Vagina (tissue), 2 donors: ENCODE data around the gene CST11. TPM values are rescaled to one million over a fixed set of nuclear protein-coding genes. Genes with fewer than 3 reads are reported as not detected.

Experiments used
- DNase-seq, 2 donors: peaks; one replicate each; pipeline ENCODE4 v3.0.0-alpha.2; 2017; ENCODE audit errors: extremely low spot score in 2 of 2
- H3K27ac ChIP-seq: fragments of 200-600 bp; sonication (generic); one replicate; pipeline ENCODE4 v1.5.1; 2019
- H3K27me3 ChIP-seq: fragments of 200-600 bp; sonication (generic); one replicate; pipeline ENCODE4 v1.5.1; 2019
- H3K36me3 ChIP-seq, 2 donors: fragments of 200-600 bp; sonication (generic); one replicate each; pipeline ENCODE4 v1.5.1; 2017 to 2019
- H3K4me1 ChIP-seq: fragments of 200-600 bp; sonication (generic); one replicate; pipeline ENCODE4 v1.5.1; 2019
- H3K4me3 ChIP-seq, 2 donors: fragments of 200-600 bp; sonication (generic); 1 replicate in 1 of 2; 2 replicates in 1 of 2; pipeline ENCODE4 v1.5.1; 2016 to 2019
- H3K9me3 ChIP-seq: fragments of 200-600 bp; sonication (generic); one replicate; pipeline ENCODE4 v1.5.1; 2019
- CTCF ChIP-seq, 3 experiments: fragments of 450-650 bp in 2 of 3; fragments of 200-600 bp in 1 of 3; sonication (generic) in 1 of 3; IDR thresholded peaks; one replicate each; pipeline ENCODE4 v1.5.1; 2017 to 2019; ENCODE audit warnings: antibody characterized with exemption in 3 of 3, mild to moderate bottlenecking in 2 of 3, moderate library complexity in 2 of 3
- POLR2A ChIP-seq, 2 donors: fragments of 450-650 bp; IDR thresholded peaks; one replicate each; pipeline ENCODE4 v1.6.1; 2017; ENCODE audit warnings: antibody characterized with exemption in 2 of 2, mild to moderate bottlenecking in 2 of 2, moderate library complexity in 2 of 2
- POLR2AphosphoS5 ChIP-seq, 2 donors: sonication (generic); formaldehyde crosslinking; IDR thresholded peaks; one replicate each; pipeline ENCODE4 v1.9.0; 2017; ENCODE audit warnings: antibody characterized with exemption in 2 of 2, mild to moderate bottlenecking in 2 of 2, low read depth in 1 of 2; ENCODE audit not compliant: insufficient read depth in 1 of 2
- intact Hi-C: fragments of 100-400 bp; cut with DNase I; formaldehyde crosslinking; loops from one replicate; pipeline ENCODE4 v1.15.1; 2023
- total RNA-seq: library from RNA; depleted of rRNA; stranded (reverse); fragments of >200 nt; gene quantifications from one replicate; pipeline ENCODE4 v1.2.3, GENCODE V29; 2016

CST11 gene
- total RNA-seq, 1 donor from 2014 or later, result not detected

DNA sequence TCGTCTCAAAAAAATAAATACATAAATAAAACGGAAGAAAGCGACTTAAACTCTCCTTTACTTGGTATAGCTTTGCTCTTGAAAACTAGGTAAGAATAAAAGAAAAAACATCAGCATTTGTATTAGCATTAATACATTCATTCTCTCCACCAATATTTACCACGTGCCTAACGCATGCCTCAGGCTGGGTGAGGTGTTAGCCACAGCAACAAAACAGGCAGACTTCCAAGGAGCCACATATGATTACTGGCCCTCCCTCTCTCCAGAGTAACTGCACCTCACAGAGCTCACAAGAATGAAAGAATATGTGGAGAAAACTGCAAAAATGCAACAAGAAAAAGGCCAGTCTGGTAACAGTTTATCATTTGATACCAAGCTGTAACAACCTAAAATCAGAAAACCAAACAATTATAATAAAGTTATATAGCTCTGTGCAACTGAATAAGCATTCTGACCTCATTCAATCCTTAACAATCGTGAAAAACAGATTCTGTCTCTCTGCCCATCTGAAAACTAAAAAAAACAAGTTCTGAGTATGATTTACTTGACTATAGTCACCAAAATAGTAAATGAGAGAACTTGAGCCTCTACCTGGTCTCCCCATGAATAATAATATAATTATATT is 36.6 kb downstream of the CST11 start:
- Histone ChIP-seq H3K4me1 (peaks cover 51% of the 10 kb centered on the region), H3K4me3 (no peak overlapping the region), H3K9me3 (no peaks in the 10 kb centered on the region), H3K36me3 (no peaks in the 10 kb centered on the region), H3K27me3 (no peaks in the 10 kb centered on the region), H3K27ac (no peak overlapping the region)
- intact Hi-C loops, result no loop called here
- DNase-seq, result no peak
- no peak for TF ChIP-seq CTCF (IDR thresholded peaks at IDR 0.05)
- no peak for TF ChIP-seq POLR2A (IDR thresholded peaks at IDR 0.05)
- TF ChIP-seq POLR2AphosphoS5 (IDR thresholded peaks at IDR 0.05; ENCODE audit: insufficient read depth in 1 of 2, low read depth in 1 of 2), result no peak

DNA sequence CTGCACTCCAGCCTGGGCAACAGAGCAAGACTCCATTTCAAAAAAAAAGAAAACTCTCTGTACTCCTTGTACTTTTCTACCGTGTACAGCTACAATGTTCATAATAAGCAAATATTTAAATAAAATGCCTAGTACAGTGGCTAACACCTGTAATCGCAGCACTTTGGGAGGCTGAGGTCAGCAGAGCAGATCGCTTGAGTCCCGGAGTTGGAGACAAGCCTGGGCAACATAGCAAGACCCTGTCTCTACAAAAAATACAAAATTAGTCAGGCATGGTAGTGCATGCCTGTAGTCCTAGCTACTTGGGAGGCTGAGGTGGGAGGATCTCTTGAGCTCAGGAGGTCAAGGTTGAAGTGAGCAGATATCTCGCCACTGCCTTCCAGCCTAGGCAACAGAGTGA is 37.1 kb downstream of the CST11 start:
- DNase-seq, result no peak
- intact Hi-C loops, result no loop called here
- no peak overlapping the region for H3K27ac ChIP-seq
- no peaks in the 10 kb centered on the region for H3K9me3 ChIP-seq
- no peak overlapping the region for H3K4me3 ChIP-seq
- no peaks in the 10 kb centered on the region for H3K36me3 ChIP-seq
- no peaks in the 10 kb centered on the region for H3K27me3 ChIP-seq
- no peak for TF ChIP-seq POLR2AphosphoS5 (IDR thresholded peaks at IDR 0.05; ENCODE audit: insufficient read depth in 1 of 2, low read depth in 1 of 2)
- TF ChIP-seq POLR2A (IDR thresholded peaks at IDR 0.05), result no peak
- no peak for TF ChIP-seq CTCF (IDR thresholded peaks at IDR 0.05)
- peaks cover 52% of the 10 kb centered on the region for H3K4me1 ChIP-seq

DNA sequence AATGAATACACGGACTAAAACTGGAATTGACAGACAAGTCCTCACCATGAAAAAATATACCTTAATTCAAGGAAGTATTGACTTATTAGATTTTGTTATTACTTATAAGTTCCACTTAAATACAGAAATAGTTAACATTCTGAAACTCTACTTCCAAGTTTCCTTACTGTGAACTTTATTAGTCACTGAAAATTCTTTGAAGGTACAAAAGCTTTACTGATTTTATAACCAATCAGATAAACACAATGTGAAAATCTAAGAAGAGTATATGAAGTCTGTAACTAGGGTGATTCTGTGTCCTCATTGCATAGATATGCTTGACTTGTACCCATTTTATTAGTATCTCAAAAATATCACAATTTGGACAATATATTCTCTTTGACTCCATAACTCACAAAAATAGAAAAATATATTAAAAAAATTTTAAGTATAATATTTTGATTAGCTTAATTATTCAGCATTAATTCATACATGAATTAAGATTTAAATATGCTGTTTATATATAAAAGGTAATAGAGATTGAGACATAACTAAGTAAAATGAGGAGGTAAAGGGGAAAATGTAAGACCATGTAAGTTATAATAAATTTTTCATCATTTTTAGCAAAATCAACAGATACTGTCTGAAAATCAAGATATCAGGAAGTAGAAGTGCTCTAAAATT is 38.0 kb downstream of the CST11 start:
- intact Hi-C loops, result no loop called here
- no peak for DNase-seq
- H3K4me1 ChIP-seq, result peaks cover 48% of the 10 kb centered on the region

GRCh38 chr20:23413862-23414422 is 38.7 kb downstream of the CST11 start:
- no peak overlapping the region for H3K27ac ChIP-seq
- no peak for DNase-seq
- H3K4me3 ChIP-seq, result no peak overlapping the region
- no peaks in the 10 kb centered on the region for H3K27me3 ChIP-seq
- H3K36me3 ChIP-seq, result no peaks in the 10 kb centered on the region
- H3K9me3 ChIP-seq, result no peaks in the 10 kb centered on the region
- intact Hi-C loops, result no loop called here
- H3K4me1 ChIP-seq, result peaks cover 41% of the 10 kb centered on the region
- no peak for TF ChIP-seq POLR2AphosphoS5 (IDR thresholded peaks at IDR 0.05; ENCODE audit: insufficient read depth in 1 of 2, low read depth in 1 of 2)
- no peak for TF ChIP-seq POLR2A (IDR thresholded peaks at IDR 0.05)
- no peak for TF ChIP-seq CTCF (IDR thresholded peaks at IDR 0.05)

More for the DNA sequence above, 38.0 kb downstream of the CST11 start:
- Histone ChIP-seq H3K27ac (no peak overlapping the region), H3K27me3 (no peaks in the 10 kb centered on the region), H3K9me3 (no peaks in the 10 kb centered on the region), H3K4me3 (no peak overlapping the region), H3K36me3 (no peaks in the 10 kb centered on the region)
- no peak for TF ChIP-seq POLR2AphosphoS5 (IDR thresholded peaks at IDR 0.05; ENCODE audit: insufficient read depth in 1 of 2, low read depth in 1 of 2)
- no peak for TF ChIP-seq POLR2A (IDR thresholded peaks at IDR 0.05)
- no peak for TF ChIP-seq CTCF (IDR thresholded peaks at IDR 0.05)

GRCh38 chr20:23412026-23412425 is 40.6 kb downstream of the CST11 start:
- DNase-seq, result no peak
- intact Hi-C loops, result no loop called here
- H3K4me1 ChIP-seq, result peaks cover 23% of the 10 kb centered on the region

More at GRCh38 chr20:23412026-23412425, 40.6 kb downstream of the CST11 start:
- TF ChIP-seq POLR2A (IDR thresholded peaks at IDR 0.05) (no peak), CTCF (IDR thresholded peaks at IDR 0.05) (no peak), POLR2AphosphoS5 (IDR thresholded peaks at IDR 0.05; ENCODE audit: insufficient read depth in 1 of 2, low read depth in 1 of 2) (no peak)
- Histone ChIP-seq H3K27me3 (no peaks in the 10 kb centered on the region), H3K27ac (no peak overlapping the region), H3K36me3 (no peaks in the 10 kb centered on the region), H3K9me3 (no peaks in the 10 kb centered on the region), H3K4me3 (no peak overlapping the region)
